Adrenal gland (tissue), 5 donors: ENCODE data around the gene TEX22.

Experiments
- CTCF ChIP-seq, 6 experiments: fragments of 450-650 bp in 4 of 6; fragments of 200-600 bp in 2 of 6; sonication (generic) in 1 of 6; IDR thresholded peaks; 1 replicate in 5 of 6; 2 replicates in 1 of 6; pipeline versions ENCODE4 v1.5.1 to v1.8.0; 2016 to 2021; ENCODE audit warnings: antibody characterized with exemption in 6 of 6, mild to moderate bottlenecking in 2 of 6, moderate library complexity in 1 of 6
- POLR2A ChIP-seq, 2 donors: fragments of 450-650 bp; IDR thresholded peaks; one replicate each; pipeline ENCODE4 v1.6.1; 2017; ENCODE audit warnings: antibody characterized with exemption in 2 of 2, mild to moderate bottlenecking in 2 of 2, moderate library complexity in 1 of 2
- donor health status: DM: no; HTN: no; CAD: no.

- TF ChIP-seq POLR2A (IDR thresholded peaks at IDR 0.05) (no peak), CTCF (IDR thresholded peaks at IDR 0.05) (no peak)
Measured at GRCh38 chr14:105452963-105453362, 54.6 kb downstream of the TEX22 start.
